UCSD-AML1 (cell line): Measurements from ENCODE around the gene DDX10.
A peak's percentile ranks its signal among the peaks of the same experiment; 100 is the strongest.

Experiments
- DNase-seq: peaks from one replicate; lab custom pipeline; 2025; ENCODE audit not compliant: unreplicated experiment; lab: John Stamatoyannopoulos, UW

Gene DDX10

DNA sequence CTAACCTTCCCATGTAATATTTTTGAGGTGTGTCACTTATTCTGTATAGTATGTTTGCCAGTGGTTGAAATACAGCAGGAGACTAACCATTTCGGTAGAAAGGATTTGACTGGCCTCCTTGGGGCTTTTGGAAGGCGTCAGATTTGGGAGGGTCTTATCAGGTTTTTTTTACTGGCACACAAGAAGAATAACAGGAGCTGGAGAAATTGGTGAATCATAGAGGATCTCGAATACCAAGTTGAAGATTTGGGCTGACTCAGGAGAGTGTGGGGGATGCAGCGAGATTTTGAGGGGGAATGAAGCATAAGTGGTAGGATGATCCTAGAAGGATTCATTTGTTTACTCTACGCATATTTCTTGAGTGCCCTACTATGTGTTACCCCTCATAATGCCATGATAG, 200.5 kb downstream of the DDX10 start:
- DNase-seq = no peak

DNA sequence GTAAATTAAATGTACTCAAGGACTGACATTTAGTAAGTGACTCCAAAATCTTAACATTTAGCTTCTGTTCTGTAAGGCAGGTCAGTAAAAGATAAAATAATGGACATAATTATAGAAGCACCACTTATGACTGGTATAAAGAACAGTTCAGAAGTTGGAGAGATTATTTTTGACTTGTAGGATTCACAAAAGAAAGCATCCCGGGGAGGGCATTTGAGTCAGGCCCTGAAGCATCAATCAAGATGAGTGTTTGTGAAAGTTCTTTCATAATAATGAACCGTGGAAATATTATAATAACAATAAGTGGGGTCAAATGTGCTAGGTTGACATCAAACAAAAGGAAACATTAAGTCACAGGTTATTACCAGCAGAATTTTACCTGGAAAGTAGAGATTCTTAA, 201.9 kb downstream of the DDX10 start:
- no peak for DNase-seq

DNA sequence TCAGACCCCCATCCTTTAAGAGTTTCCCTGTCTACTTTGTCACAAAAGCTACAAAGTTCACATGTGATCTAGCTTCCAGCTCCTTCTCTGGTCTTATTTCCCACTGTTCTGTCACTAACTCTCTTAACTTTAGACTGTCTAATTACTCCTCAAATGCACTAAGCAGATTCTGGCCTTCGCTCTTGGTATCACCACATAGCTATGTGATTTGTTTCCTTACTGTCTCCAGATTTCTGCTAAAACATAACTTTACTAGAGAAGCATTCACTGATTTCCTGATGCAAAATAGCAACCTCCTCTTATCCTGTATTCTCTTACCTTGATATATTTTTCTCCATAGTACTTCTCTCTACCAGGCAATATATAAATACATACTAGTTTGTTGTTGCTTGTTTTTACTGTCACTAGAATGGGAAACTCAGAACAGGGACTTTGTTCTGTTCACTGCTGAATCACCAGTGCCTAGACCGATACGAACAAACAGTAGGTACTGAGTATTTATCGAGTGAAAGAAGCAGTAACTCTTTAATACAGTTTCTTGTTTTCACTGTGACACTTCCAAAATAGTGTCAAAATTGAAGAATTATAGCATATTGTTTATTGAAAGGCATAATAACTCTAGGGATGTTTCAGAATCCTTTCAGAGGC, 205.6 kb downstream of the DDX10 start:
- DNase-seq = no peak

DNA sequence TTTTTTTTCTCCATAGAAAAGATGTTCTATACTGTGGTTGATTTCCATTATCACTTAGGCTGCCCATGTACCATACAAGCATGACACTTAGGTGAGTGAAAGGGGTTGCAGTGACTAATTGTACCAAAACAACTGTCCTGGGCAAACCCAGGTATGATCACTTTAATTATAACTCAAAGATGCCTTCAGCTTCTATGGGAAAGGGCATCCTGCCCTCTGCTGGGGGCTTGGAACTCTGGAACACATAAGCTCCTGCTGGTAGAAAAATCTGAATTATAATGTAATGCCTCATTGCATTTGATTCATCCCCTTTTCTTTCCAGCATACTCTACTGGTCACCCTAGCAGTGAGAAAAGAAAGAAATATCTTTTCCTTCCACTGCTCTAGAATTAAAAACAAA, 206.3 kb downstream of the DDX10 start:
- peak; percentile 23 for DNase-seq

DNA sequence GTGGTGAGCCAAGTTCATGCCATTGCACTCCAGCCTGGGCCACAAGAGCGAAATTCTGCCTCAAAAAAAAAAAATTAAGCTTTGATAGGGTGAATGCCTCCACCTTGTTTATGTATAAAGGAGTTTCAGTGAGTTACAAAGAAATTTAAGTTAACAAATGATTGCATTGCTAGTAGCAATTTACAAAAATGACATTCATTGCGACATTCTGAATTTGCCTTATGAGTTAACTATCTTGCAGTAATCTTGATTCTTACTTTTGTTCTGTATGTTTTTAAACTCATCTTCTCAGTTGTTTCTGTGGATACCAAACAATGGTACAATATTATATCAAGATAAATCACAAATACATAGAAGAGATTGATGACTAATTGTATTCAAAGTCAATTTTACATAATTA, 207.0 kb downstream of the DDX10 start:
- no peak for DNase-seq

DNA sequence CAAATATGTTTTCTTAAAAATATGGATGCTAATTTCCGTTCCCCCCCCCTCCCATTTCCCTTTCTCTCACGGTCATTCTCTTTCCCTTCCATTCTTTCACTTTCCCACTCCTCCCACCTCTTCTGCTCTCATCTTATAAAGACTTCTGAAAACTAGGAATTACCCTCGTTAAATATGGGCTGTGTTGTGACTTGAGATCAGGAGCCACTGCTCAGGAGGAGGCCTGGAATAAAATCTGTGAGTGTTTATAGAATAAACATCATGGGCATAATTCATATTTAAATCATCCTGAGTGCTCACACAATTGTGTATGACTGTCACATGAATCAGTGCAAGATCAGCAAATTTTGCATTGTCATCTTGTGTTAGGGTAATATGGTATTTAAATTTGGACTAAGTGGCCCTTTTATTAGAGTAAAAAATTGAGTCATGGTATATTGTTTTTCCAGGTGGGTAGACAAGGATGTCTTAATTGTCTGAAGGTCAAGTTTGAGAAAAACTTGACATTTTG, 208.0 kb downstream of the DDX10 start:
- DNase-seq = no peak

- no peak for DNase-seq
Measured at GRCh38 chr11:108873310-108873709, 208.4 kb downstream of the DDX10 start.

- DNase-seq = no peak
Measured at GRCh38 chr11:108873941-108874340, 209.1 kb downstream of the DDX10 start.

DNA sequence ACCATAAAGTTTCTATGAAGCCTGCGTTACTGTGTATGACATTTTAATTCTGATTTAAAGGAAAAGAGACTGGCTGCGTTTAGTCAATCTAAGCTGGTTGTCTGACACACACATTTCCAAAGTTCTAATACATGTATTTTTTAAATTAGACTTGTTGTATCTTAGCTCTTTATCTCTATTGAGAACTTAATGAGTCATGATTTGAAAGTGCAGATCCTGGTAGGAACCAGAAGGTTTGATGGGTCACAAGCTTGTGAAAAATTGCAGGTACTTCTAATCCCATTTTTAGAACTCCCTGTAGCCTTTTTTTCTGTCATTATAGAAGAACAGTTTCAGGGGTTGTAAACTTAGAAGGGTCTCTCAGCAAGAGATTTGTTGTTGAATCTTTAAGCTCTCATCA, 210.3 kb downstream of the DDX10 start:
- DNase-seq = no peak

DNA sequence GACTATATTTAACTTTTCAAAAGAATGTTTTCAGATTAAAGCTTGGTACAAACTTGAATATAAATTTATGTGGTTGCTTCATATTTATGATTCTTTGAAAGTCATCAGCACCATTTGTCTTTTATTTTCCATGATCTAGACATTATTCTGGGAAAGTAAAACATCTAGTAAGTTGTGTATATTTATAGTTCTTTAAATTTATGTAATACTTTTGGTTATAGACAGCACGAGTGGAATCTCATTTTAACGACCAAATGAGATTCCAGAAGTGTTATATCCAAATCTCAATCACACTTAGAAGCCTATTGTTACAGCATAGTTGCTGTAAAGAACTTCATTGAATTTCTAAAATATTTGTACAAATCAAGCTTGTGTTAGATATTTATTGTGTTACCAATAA, 212.3 kb downstream of the DDX10 start:
- no peak for DNase-seq

GRCh38 chr11:108880510-108880909, 215.6 kb downstream of the DDX10 start:
- DNase-seq = no peak

- no peak for DNase-seq
Measured at GRCh38 chr11:108881131-108881530, 216.3 kb downstream of the DDX10 start.

GRCh38 chr11:108882211-108882831, 217.5 kb downstream of the DDX10 start:
- DNase-seq = no peak

- no peak for DNase-seq
Measured at GRCh38 chr11:108886005-108886659, 221.3 kb downstream of the DDX10 start.

GRCh38 chr11:108886660-108887009, 221.8 kb downstream of the DDX10 start:
- DNase-seq = no peak

- no peak for DNase-seq
Measured at GRCh38 chr11:108887436-108888238, 222.8 kb downstream of the DDX10 start.

DNA sequence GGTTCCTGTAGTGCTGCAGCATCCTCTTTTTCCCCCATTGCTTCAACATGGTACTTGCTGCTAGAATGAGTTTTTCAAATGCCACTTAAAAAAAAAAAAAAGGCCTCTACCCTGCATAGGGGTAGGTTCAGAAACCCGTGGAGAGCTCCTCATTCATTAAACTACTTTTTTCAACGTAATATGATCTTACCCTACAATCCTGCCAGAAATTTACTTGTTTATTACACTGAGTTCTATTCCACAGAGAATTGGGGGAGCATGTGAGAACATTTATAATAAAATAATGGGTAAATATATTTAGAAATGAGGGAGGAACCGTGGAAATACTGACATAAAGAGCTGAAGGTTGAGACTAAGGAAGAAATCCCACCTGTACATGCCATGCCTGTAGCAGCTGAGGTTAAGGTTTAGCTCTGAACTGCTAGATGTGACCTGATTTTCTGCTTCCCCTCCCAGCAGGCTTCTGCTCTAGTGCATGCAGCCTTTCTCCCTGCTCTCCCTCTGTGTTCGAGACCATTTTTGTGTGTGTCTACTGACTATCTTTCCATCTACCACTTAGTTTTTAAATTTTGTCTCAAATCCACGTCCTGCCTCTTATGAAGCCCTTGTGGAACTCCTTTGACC, 225.7 kb downstream of the DDX10 start:
- no peak for DNase-seq

DNA sequence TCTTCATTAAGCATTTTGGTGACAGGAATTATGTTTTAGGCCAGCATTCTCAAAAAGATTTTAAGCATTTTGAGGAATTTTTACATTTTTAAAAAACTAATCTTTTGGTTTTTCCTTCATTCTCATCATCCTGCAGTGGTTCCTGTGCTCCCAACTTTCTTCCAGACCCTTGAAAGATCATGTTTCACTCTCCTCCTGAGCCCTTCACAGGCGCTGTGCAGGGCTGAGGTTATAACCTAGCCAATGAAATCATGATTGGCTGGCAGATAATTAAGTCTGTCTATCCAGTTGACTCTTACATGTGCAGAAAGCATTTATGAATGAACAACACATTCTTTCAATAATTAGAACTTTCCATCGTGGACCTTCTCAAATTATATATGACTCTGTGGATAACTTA, 226.3 kb downstream of the DDX10 start:
- DNase-seq = no peak

- DNase-seq = no peak
Measured at GRCh38 chr11:108891909-108892511, 227.1 kb downstream of the DDX10 start.

- no peak for DNase-seq
Measured at GRCh38 chr11:108895579-108896480, 231.0 kb downstream of the DDX10 start.
